MM.1S (cell line): ENCODE data around the gene LRRC4C.

Experiments used
- DNase-seq: peaks from one replicate; pipeline ENCODE4 v3.0.0-alpha.2; 2015
- H2AFZ ChIP-seq: fragments of 300-600 bp; sonication (generic); 2 replicates; pipeline ENCODE4 v1.6.0; 2016; ENCODE audit warnings: antibody characterized with exemption, low read length
- H3F3A ChIP-seq: fragments of 300-600 bp; sonication (generic); 2 replicates; pipeline ENCODE4 v1.6.1; 2016; ENCODE audit warnings: mild to moderate bottlenecking, antibody characterized with exemption, low read length, moderate library complexity, mixed read lengths; ENCODE audit not compliant: insufficient read depth
- H3K27ac ChIP-seq: fragments of 300-600 bp; sonication (generic); 2 replicates; pipeline ENCODE4 v1.5.1; 2016; ENCODE audit warnings: mild to moderate bottlenecking, low read length
- H3K27me3 ChIP-seq: fragments of 300-600 bp; sonication (generic); replicated peaks from 2 replicates; pipeline ENCODE4 v1.6.0; 2016; ENCODE audit warnings: low read length; ENCODE audit not compliant: insufficient read depth
- H3K36me3 ChIP-seq: fragments of 300-600 bp; sonication (generic); replicated peaks from 2 replicates; pipeline ENCODE4 v1.6.1; 2016; ENCODE audit warnings: mild to moderate bottlenecking, low read length, mixed read lengths; ENCODE audit not compliant: insufficient read depth
- H3K4me1 ChIP-seq: fragments of 300-600 bp; sonication (generic); 2 replicates; pipeline ENCODE4 v1.6.1; 2016; ENCODE audit warnings: low read length, mixed read lengths
- H3K4me2 ChIP-seq: fragments of 300-600 bp; sonication (generic); 2 replicates; pipeline ENCODE4 v1.6.0; 2016; ENCODE audit warnings: low read depth, low read length
- H3K4me3 ChIP-seq: fragments of 300-600 bp; sonication (generic); 2 replicates; pipeline ENCODE4 v1.5.1; 2016; ENCODE audit warnings: low read length, mixed read lengths
- H3K79me2 ChIP-seq: fragments of 300-600 bp; sonication (generic); 2 replicates; pipeline ENCODE4 v1.6.1; 2016; ENCODE audit warnings: mixed run types, low read length, mixed read lengths
- H3K9ac ChIP-seq: fragments of 300-600 bp; sonication (generic); 2 replicates; pipeline ENCODE4 v1.6.1; 2016; ENCODE audit warnings: low read length, mixed read lengths
- H3K9me2 ChIP-seq: fragments of 300-600 bp; sonication (generic); replicated peaks from 2 replicates; pipeline ENCODE4 v1.6.1; 2016; ENCODE audit warnings: mild to moderate bottlenecking, low read length, mixed read lengths; ENCODE audit not compliant: insufficient read depth
- H3K9me3 ChIP-seq: fragments of 300-600 bp; sonication (generic); replicated peaks from 2 replicates; pipeline ENCODE4 v1.6.1; 2016; ENCODE audit warnings: mild to moderate bottlenecking, low read length, mixed read lengths; ENCODE audit not compliant: insufficient read depth
- H4K20me1 ChIP-seq: fragments of 300-600 bp; sonication (generic); 2 replicates; pipeline ENCODE4 v1.6.1; 2016; ENCODE audit warnings: mild to moderate bottlenecking, low read length, moderate library complexity, mixed read lengths; ENCODE audit not compliant: insufficient read depth
- CTCF ChIP-seq: fragments of 300-600 bp; sonication (generic); IDR thresholded peaks from 2 replicates; pipeline ENCODE4 v1.5.1; 2016; ENCODE audit warnings: antibody characterized with exemption, low read length, mixed read lengths
- EZH2 ChIP-seq: fragments of 300-600 bp; sonication (generic); optimal IDR thresholded peaks from 2 replicates; pipeline ENCODE3; 2017; ENCODE audit warnings: low read depth, mild to moderate bottlenecking, antibody characterized with exemption, low read length, mixed read lengths
- EZH2phosphoT487 ChIP-seq: fragments of 300-600 bp; sonication (generic); IDR thresholded peaks from 2 replicates; pipeline ENCODE4 v1.6.1; 2018; ENCODE audit warnings: antibody characterized with exemption, low read length

Gene LRRC4C

GRCh38 chr11:41392596-41392995, 66.9 kb downstream of the LRRC4C start:
- no peaks in the 10 kb centered on the region for H3K9me3 ChIP-seq
- DNase-seq: no peak
- no peaks in the 10 kb centered on the region for H3K9me2 ChIP-seq
- TF ChIP-seq CTCF: no peak
- no peak for TF ChIP-seq EZH2
- TF ChIP-seq EZH2phosphoT487: no peak
- H4K20me1 ChIP-seq: no peaks in the 10 kb centered on the region
- no peak overlapping the region for H3K4me2 ChIP-seq
- no peak overlapping the region for H2AFZ ChIP-seq
- no peaks in the 10 kb centered on the region for H3F3A ChIP-seq
- no peaks in the 10 kb centered on the region for H3K4me1 ChIP-seq
- H3K79me2 ChIP-seq: no peaks in the 10 kb centered on the region
- no peak overlapping the region for H3K27ac ChIP-seq
- no peaks in the 10 kb centered on the region for H3K36me3 ChIP-seq
- H3K9ac ChIP-seq: no peak overlapping the region
- H3K4me3 ChIP-seq: no peak overlapping the region
- H3K27me3 ChIP-seq: no peaks in the 10 kb centered on the region

GRCh38 chr11:41389623-41390130, 69.8 kb downstream of the LRRC4C start:
- no peak overlapping the region for H3K4me3 ChIP-seq
- no peaks in the 10 kb centered on the region for H3K79me2 ChIP-seq
- H3K4me1 ChIP-seq: no peaks in the 10 kb centered on the region
- DNase-seq: no peak
- H3K9ac ChIP-seq: no peak overlapping the region
- no peak overlapping the region for H3K4me2 ChIP-seq
- H3K9me3 ChIP-seq: no peaks in the 10 kb centered on the region
- H3K27me3 ChIP-seq: no peaks in the 10 kb centered on the region
- no peak overlapping the region for H2AFZ ChIP-seq
- H3K9me2 ChIP-seq: no peaks in the 10 kb centered on the region
- no peaks in the 10 kb centered on the region for H3F3A ChIP-seq
- H3K27ac ChIP-seq: no peak overlapping the region
- TF ChIP-seq CTCF (no peak), EZH2 (no peak), EZH2phosphoT487 (no peak)
- no peaks in the 10 kb centered on the region for H3K36me3 ChIP-seq
- H4K20me1 ChIP-seq: no peaks in the 10 kb centered on the region

- no peaks in the 10 kb centered on the region for H3K9me2 ChIP-seq
- DNase-seq: no peak
- H3K27me3 ChIP-seq: no peaks in the 10 kb centered on the region
- H3K9ac ChIP-seq: no peak overlapping the region
- no peak overlapping the region for H3K4me2 ChIP-seq
- no peak for TF ChIP-seq CTCF
- no peak for TF ChIP-seq EZH2
- TF ChIP-seq EZH2phosphoT487: no peak
- no peaks in the 10 kb centered on the region for H3K9me3 ChIP-seq
- no peak overlapping the region for H3K27ac ChIP-seq
- no peaks in the 10 kb centered on the region for H3K79me2 ChIP-seq
- H2AFZ ChIP-seq: no peak overlapping the region
- no peaks in the 10 kb centered on the region for H3F3A ChIP-seq
- H4K20me1 ChIP-seq: no peaks in the 10 kb centered on the region
- no peak overlapping the region for H3K4me3 ChIP-seq
- H3K36me3 ChIP-seq: no peaks in the 10 kb centered on the region
- H3K4me1 ChIP-seq: no peaks in the 10 kb centered on the region
These were observed 75.1 kb downstream of the LRRC4C start for GRCh38 chr11:41384329-41384728.
